ENCODE data around the gene ASPSCR1.

- TF ChIP-seq CTCF (IDR thresholded peaks at IDR 0.05 in 8 of 11, conservative IDR thresholded peaks at IDR 0.05 in 3 of 11) (no peak), POLR2A (IDR thresholded peaks at IDR 0.05) (no peak), POLR2AphosphoS5 (IDR thresholded peaks at IDR 0.05) (no peak)
These were observed 1.3 kb downstream of the ASPSCR1 start for GRCh38 chr17:81978524-81979298.

Data from spleen (tissue), 7 donors.